ENCODE results near the gene TEF.

- TF ChIP-seq, protein P1, sequence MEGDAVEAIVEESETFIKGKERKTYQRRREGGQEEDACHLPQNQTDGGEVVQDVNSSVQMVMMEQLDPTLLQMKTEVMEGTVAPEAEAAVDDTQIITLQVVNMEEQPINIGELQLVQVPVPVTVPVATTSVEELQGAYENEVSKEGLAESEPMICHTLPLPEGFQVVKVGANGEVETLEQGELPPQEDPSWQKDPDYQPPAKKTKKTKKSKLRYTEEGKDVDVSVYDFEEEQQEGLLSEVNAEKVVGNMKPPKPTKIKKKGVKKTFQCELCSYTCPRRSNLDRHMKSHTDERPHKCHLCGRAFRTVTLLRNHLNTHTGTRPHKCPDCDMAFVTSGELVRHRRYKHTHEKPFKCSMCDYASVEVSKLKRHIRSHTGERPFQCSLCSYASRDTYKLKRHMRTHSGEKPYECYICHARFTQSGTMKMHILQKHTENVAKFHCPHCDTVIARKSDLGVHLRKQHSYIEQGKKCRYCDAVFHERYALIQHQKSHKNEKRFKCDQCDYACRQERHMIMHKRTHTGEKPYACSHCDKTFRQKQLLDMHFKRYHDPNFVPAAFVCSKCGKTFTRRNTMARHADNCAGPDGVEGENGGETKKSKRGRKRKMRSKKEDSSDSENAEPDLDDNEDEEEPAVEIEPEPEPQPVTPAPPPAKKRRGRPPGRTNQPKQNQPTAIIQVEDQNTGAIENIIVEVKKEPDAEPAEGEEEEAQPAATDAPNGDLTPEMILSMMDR (IDR thresholded peaks at IDR 0.05): no peak
- no peak for TF ChIP-seq POLR2AphosphoS5 (IDR thresholded peaks at IDR 0.05)
- no peak for TF ChIP-seq EP300 (IDR thresholded peaks at IDR 0.05)
- no peak for TF ChIP-seq POLR2A (IDR thresholded peaks at IDR 0.05; ENCODE audit: low read depth)
These were observed 31.7 kb upstream of the TEF start for GRCh38 chr22:41350087-41350486.

Measured in esophagus muscularis mucosa (tissue), 4 donors.